NB4 (cell line): ENCODE measurements around the gene FAM177B.

Experiments used
- CTCF ChIP-seq: IDR thresholded peaks from one replicate; pipeline ENCODE4 v1.5.1; 2012; ENCODE audit warnings: low read depth, low read length
- MAX ChIP-seq: IDR thresholded peaks from 2 replicates; pipeline ENCODE4 v1.6.1; 2011; ENCODE audit warnings: low read depth, low read length
- MYC ChIP-seq: IDR thresholded peaks from 2 replicates; pipeline ENCODE4 v1.6.1; 2011; ENCODE audit warnings: low read depth, low read length

GRCh38 chr1:222706815-222707214 is 30.2 kb upstream of the FAM177B start:
- TF ChIP-seq CTCF, result no peak
- TF ChIP-seq MAX, result no peak
- no peak for TF ChIP-seq MYC
